DND-41 (cell line): ENCODE measurements around the gene LRRC23.

Experiments
- ATAC-seq: fragments of 200-7000 bp; cut with Tn5 transposase; 3 replicates; pipeline ENCODE4 v1.9.1; 2021; ENCODE audit warnings: low read depth; ENCODE audit not compliant: insufficient read depth
- DNase-seq: peaks from one replicate; pipeline ENCODE4 v3.0.0-alpha.2; 2020
- H2AFZ ChIP-seq: 2 replicates; pipeline ENCODE4 v1.6.0; 2012; ENCODE audit warnings: low read depth, low read length
- H3K27ac ChIP-seq: 2 replicates; pipeline ENCODE4 v1.5.1; 2012; ENCODE audit warnings: low read length, inconsistent platforms
- H3K27me3 ChIP-seq: fragments of 200-600 bp; sonication (generic); 2 replicates; pipeline ENCODE4 v1.6.0; 2012; ENCODE audit warnings: low read length, mild to moderate bottlenecking, inconsistent platforms; ENCODE audit not compliant: insufficient read depth, poor library complexity
- H3K36me3 ChIP-seq: 2 replicates; pipeline ENCODE4 v1.5.1; 2012; ENCODE audit warnings: low read length, inconsistent platforms; ENCODE audit not compliant: insufficient read depth
- H3K4me1 ChIP-seq: 2 replicates; pipeline ENCODE4 v1.5.1; 2012; ENCODE audit warnings: mild to moderate bottlenecking, low read length; ENCODE audit not compliant: insufficient read depth
- H3K4me2 ChIP-seq: 2 replicates; pipeline ENCODE4 v1.6.0; 2012; ENCODE audit warnings: mild to moderate bottlenecking, moderate library complexity, low read length, inconsistent platforms; ENCODE audit not compliant: insufficient read depth
- H3K4me3 ChIP-seq, 2 experiments: fragments of 200-600 bp in 1 of 2; shearing (Covaris generic) in 1 of 2; 2 replicates each; pipeline ENCODE4 v1.5.1; 2012 to 2016; ENCODE audit warnings: inconsistent platforms in 2 of 2, low read length in 2 of 2, mild to moderate bottlenecking in 2 of 2, low read depth in 1 of 2, moderate library complexity in 1 of 2
- H3K79me2 ChIP-seq: 2 replicates; pipeline ENCODE4 v1.6.0; 2012; ENCODE audit warnings: low read length, inconsistent platforms; ENCODE audit not compliant: insufficient read depth
- H3K9ac ChIP-seq: 2 replicates; pipeline ENCODE4 v1.6.0; 2012; ENCODE audit warnings: low read depth, mild to moderate bottlenecking, inconsistent platforms, low read length, moderate library complexity
- H3K9me3 ChIP-seq: 2 replicates; pipeline ENCODE4 v1.5.1; 2012; ENCODE audit warnings: low read length, moderate library complexity, mild to moderate bottlenecking, inconsistent platforms; ENCODE audit not compliant: insufficient read depth, severe bottlenecking
- H4K20me1 ChIP-seq: 2 replicates; pipeline ENCODE4 v1.6.0; 2012; ENCODE audit warnings: low read length; ENCODE audit not compliant: insufficient read depth
- EZH2 ChIP-seq: IDR thresholded peaks from 3 replicates; pipeline ENCODE4 v1.6.1; 2012; ENCODE audit warnings: borderline replicate concordance, low read depth, mild to moderate bottlenecking, moderate library complexity, low read length, inconsistent platforms; ENCODE audit not compliant: severe bottlenecking
- TF ChIP-seq, protein P1 (sequence below): IDR thresholded peaks from 2 replicates; pipeline ENCODE4 v1.5.1; 2012; ENCODE audit warnings: borderline replicate concordance, low read length, moderate library complexity, mild to moderate bottlenecking; ENCODE audit not compliant: poor library complexity, severe bottlenecking; ENCODE audit errors: extremely low read depth

The LRRC23 gene

DNA sequence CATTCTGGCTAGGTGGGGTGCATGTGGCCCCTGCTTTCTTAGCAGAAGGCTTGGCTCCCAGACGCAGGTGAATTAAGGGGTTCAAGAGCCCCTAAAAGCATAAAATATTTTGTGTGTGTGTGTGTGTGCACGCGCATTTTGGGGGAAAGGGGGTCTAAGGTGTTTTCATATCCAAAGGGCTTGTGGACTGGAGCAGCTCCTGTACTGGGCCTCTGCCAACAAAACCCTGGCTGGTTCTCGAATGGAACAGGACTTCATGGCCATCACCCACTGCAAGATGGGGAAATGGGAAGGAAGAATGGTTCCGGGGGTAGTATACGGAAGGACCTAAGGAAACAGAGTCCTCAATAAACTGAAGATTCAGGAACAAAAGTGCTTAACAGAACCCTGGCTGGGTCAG lies 19.2 kb downstream of the LRRC23 start:
- 0 out of 2 replicates have a peak, but pooled peaks cover under 1% of the 10 kb centered on the region for H4K20me1 ChIP-seq
- peak overlapping the region; percentile 59; the same call in 1 of the 2 replicates for H3K4me2 ChIP-seq
- H3K27me3 ChIP-seq, result no peaks in the 10 kb centered on the region
- peak overlapping the region; percentile 49; the same call in 1 of the 2 replicates for H3K9ac ChIP-seq
- H3K4me1 ChIP-seq, result peaks cover 42% of the 10 kb centered on the region
- H3K9me3 ChIP-seq, result no peaks in the 10 kb centered on the region
- no peak overlapping the region for H3K4me3 ChIP-seq
- TF ChIP-seq, protein P1, sequence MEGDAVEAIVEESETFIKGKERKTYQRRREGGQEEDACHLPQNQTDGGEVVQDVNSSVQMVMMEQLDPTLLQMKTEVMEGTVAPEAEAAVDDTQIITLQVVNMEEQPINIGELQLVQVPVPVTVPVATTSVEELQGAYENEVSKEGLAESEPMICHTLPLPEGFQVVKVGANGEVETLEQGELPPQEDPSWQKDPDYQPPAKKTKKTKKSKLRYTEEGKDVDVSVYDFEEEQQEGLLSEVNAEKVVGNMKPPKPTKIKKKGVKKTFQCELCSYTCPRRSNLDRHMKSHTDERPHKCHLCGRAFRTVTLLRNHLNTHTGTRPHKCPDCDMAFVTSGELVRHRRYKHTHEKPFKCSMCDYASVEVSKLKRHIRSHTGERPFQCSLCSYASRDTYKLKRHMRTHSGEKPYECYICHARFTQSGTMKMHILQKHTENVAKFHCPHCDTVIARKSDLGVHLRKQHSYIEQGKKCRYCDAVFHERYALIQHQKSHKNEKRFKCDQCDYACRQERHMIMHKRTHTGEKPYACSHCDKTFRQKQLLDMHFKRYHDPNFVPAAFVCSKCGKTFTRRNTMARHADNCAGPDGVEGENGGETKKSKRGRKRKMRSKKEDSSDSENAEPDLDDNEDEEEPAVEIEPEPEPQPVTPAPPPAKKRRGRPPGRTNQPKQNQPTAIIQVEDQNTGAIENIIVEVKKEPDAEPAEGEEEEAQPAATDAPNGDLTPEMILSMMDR, result no peak
- no peak for TF ChIP-seq EZH2
- peaks cover 18% of the 10 kb centered on the region for H3K79me2 ChIP-seq
- no peak overlapping the region for H3K27ac ChIP-seq
- DNase-seq, result no peak
- no peak for ATAC-seq
- no peak overlapping the region for H2AFZ ChIP-seq
- H3K36me3 ChIP-seq, result peaks cover 46% of the 10 kb centered on the region

DNA sequence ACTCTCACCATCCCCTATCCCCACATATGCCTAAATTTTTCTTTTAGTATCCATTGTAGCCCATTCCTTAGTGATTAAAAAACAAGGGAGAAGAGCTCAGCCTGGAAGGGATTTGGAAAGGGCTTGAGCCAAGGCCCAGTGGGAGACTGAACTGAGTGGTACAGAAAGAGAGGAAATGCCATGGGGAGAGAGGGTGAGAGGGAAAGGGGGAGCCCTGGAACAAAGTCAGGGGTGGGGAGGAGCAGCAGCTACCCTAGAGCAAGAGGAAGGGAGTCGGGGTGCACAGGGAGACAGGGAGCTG lies 20.6 kb downstream of the LRRC23 start:
- Histone ChIP-seq H3K9ac (peak overlapping the region; percentile 49; the same call in 1 of the 2 replicates), H3K4me1 (peaks cover 55% of the 10 kb centered on the region)
- no peak for ATAC-seq

DNA sequence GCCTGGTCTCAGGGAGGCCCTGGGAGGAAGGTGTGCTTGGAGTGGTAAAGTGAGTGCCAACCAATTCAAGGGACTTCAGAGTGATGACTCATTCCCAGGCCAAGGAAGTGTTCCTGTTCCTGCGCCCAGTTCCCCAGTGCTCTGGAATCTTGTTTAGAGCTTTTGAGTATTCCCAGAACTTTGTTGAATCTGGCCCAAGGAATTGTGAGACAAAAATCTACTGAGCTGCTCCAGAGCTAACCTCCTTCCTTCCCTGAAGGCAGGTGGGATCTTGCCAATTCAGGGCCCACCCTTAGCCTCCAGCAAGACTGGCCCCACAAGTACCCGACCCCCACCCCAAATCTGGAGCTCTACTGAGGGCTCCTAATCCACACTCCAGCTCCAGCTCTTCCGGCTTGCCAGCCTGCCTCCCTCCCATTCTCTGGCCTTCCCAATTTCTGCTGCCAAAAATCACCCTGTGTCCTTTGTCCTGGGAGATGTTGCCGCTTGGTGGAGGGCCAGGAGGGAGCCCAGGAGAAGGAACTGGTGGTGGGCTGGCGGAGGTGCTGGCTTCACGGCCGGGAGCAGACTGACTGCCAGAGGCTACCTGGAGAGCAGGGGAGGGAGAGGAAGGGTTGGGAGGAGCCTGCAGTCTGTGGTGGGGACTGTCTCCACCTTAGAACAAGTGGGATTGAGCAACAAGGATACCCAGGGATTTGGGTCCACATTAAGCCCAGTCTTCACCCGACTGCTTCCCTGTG lies 21.1 kb downstream of the LRRC23 start:
- H3K4me3 ChIP-seq, result no peak overlapping the region
- ATAC-seq, result no peak
- H3K79me2 ChIP-seq, result peaks cover 34% of the 10 kb centered on the region
- H3K4me2 ChIP-seq, result no peak overlapping the region; the same call in 1 of the 2 replicates
- H4K20me1 ChIP-seq, result peaks cover 10% of the 10 kb centered on the region; the same call in 1 of the 2 replicates
- no peaks in the 10 kb centered on the region for H3K27me3 ChIP-seq
- H3K4me1 ChIP-seq, result peaks cover 58% of the 10 kb centered on the region
- TF ChIP-seq, protein P1, result no peak
- TF ChIP-seq EZH2, result no peak
- H3K27ac ChIP-seq, result 0 out of 2 replicates have a peak overlapping the region, but pooled peaks have one; percentile 25
- peaks cover 32% of the 10 kb centered on the region for H3K36me3 ChIP-seq
- no peak overlapping the region for H2AFZ ChIP-seq
- no peak for DNase-seq
- H3K9ac ChIP-seq, result peak overlapping the region; percentile 49; the same call in 1 of the 2 replicates
- H3K9me3 ChIP-seq, result no peaks in the 10 kb centered on the region

More for the DNA sequence above, 20.6 kb downstream of the LRRC23 start:
- H3K9me3 ChIP-seq, result no peaks in the 10 kb centered on the region
- no peak for DNase-seq
- peaks cover 31% of the 10 kb centered on the region for H3K79me2 ChIP-seq
- no peaks in the 10 kb centered on the region for H3K27me3 ChIP-seq
- no peak overlapping the region for H3K4me3 ChIP-seq
- peaks cover 10% of the 10 kb centered on the region; the same call in 1 of the 2 replicates for H4K20me1 ChIP-seq
- no peak overlapping the region; the same call in 1 of the 2 replicates for H3K4me2 ChIP-seq
- H3K36me3 ChIP-seq, result peaks cover 33% of the 10 kb centered on the region
- H2AFZ ChIP-seq, result no peak overlapping the region
- no peak for TF ChIP-seq EZH2
- TF ChIP-seq, protein P1, result no peak
- H3K27ac ChIP-seq, result no peak overlapping the region
